ENCODE results near the gene EHMT1.

The EHMT1 gene

GRCh38 chr9:137814841-137815240, 196.0 kb downstream of the EHMT1 start:
- DNase-seq: no peak

GRCh38 chr9:137815256-137816255, 196.8 kb downstream of the EHMT1 start:
- DNase-seq: no peak

- no peak for DNase-seq
Measured at GRCh38 chr9:137816531-137817235, 197.9 kb downstream of the EHMT1 start.

GRCh38 chr9:137817236-137818200, 198.7 kb downstream of the EHMT1 start:
- DNase-seq: no peak

- DNase-seq: no peak
Measured at GRCh38 chr9:137818286-137818685, 199.5 kb downstream of the EHMT1 start.

GRCh38 chr9:137820161-137820855, 201.5 kb downstream of the EHMT1 start:
- DNase-seq: no peak

GRCh38 chr9:137823986-137824771, 205.4 kb downstream of the EHMT1 start:
- no peak for DNase-seq

GRCh38 chr9:137825324-137825989, 206.7 kb downstream of the EHMT1 start:
- peak; percentile 17 for DNase-seq

GRCh38 chr9:137827908-137828526, 209.2 kb downstream of the EHMT1 start:
- no peak for DNase-seq

- DNase-seq: peak; percentile 46
Measured at GRCh38 chr9:137828527-137829259, 209.9 kb downstream of the EHMT1 start.

- DNase-seq: no peak
Measured at GRCh38 chr9:137829260-137829996, 210.6 kb downstream of the EHMT1 start.

GRCh38 chr9:137832191-137832700, 213.4 kb downstream of the EHMT1 start:
- DNase-seq: no peak

- DNase-seq: no peak
Measured at GRCh38 chr9:137832830-137833590, 214.2 kb downstream of the EHMT1 start.

GRCh38 chr9:137833721-137834613, 215.2 kb downstream of the EHMT1 start:
- DNase-seq: no peak

GRCh38 chr9:137834846-137835546, 216.2 kb downstream of the EHMT1 start:
- no peak for DNase-seq
